ENCODE results near the gene IFRD2.
"Not testable (repeated sequence)": the region's sequence is repeated elsewhere in the genome, so short reads cannot be mapped to it uniquely, and the experiment has no call there.

Gene IFRD2

DNA sequence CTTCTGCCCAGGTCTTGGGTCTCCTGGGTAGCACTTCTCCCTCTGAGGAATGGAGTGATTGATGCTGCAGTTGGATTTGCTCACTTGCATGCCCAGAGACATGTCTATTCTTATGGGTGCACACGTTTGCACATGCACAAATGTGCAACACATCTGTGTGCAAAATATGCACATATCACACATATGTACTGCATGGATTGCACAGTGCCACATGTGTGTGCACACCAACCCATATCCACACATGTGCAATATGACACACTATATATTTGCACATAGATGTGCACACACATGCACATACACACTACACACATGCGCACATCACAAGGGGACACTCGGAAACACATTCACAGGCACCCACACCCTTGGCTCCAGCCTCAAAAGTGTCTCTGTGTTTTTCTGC is 24.0 kb downstream of the IFRD2 start:
- Histone ChIP-seq H3K4me1 (ENCODE audit: insufficient read depth, low read length) (peaks cover 60% of the 10 kb centered on the region), H3K36me3 (ENCODE audit: insufficient read depth, low read length) (no peaks in the 10 kb centered on the region)

DNA sequence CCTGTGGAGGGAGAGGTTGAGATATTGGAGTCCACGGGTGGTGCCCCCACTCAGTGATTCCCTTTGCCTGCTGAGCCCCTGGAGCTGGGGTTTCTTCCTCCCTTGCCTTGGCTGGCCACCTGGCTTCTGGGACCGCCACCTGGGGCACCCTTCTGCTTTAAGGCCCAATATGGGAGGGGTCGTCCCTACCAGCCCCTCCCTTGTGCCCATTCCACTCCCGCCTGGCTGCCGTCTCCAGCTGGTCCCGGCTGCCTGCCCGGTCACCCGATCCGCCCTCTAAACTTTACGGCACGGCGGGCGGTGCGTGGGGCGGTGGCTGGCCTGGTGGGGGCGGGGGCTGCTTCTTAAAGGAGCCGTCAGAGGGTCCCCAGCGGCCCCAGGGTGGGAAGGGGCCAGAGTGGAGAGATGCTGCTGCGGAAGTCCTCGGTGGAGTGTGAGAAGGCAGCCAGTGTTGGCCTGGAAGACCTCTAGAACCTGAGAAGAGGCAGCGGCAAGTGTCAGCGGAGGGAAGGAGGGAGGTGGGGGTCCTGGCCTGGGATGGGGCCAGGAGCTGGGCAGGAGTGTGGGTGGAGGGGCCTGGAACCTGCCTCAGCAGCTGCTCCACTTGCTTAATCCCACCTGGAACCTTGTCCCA is 24.8 kb downstream of the IFRD2 start:
- Histone ChIP-seq H3K36me3 (ENCODE audit: insufficient read depth, low read length) (no peaks in the 10 kb centered on the region), H3K27me3 (ENCODE audit: insufficient read depth, low read length) (no peaks in the 10 kb centered on the region), H3K4me1 (ENCODE audit: insufficient read depth, low read length) (peaks cover 58% of the 10 kb centered on the region), H3K4me3 (ENCODE audit: low read length) (no peak overlapping the region), H3K9me3 (ENCODE audit: low read length) (no peaks in the 10 kb centered on the region), H2AFZ (ENCODE audit: low read depth, low read length) (no peak overlapping the region)

More for the DNA sequence above, 24.0 kb downstream of the IFRD2 start:
- H3K4me3 ChIP-seq (ENCODE audit: low read length) = no peak overlapping the region
- no peaks in the 10 kb centered on the region for H3K27me3 ChIP-seq (ENCODE audit: insufficient read depth, low read length)
- no peaks in the 10 kb centered on the region for H3K9me3 ChIP-seq (ENCODE audit: low read length)
- no peak overlapping the region for H2AFZ ChIP-seq (ENCODE audit: low read depth, low read length)

- Histone ChIP-seq H3K4me3 (ENCODE audit: low read length) (no peak overlapping the region), H3K9me3 (ENCODE audit: low read length) (no peaks in the 10 kb centered on the region), H3K27me3 (ENCODE audit: insufficient read depth, low read length) (no peaks in the 10 kb centered on the region), H3K4me1 (ENCODE audit: insufficient read depth, low read length) (peaks cover 58% of the 10 kb centered on the region), H2AFZ (ENCODE audit: low read depth, low read length) (no peak overlapping the region), H3K36me3 (ENCODE audit: insufficient read depth, low read length) (no peaks in the 10 kb centered on the region)
These were observed 25.4 kb downstream of the IFRD2 start for GRCh38 chr3:50266836-50267235.

GRCh38 chr3:50266017-50266416 is 26.2 kb downstream of the IFRD2 start:
- Histone ChIP-seq H2AFZ (ENCODE audit: low read depth, low read length) (no peak overlapping the region), H3K27me3 (ENCODE audit: insufficient read depth, low read length) (no peaks in the 10 kb centered on the region), H3K36me3 (ENCODE audit: insufficient read depth, low read length) (no peaks in the 10 kb centered on the region), H3K4me3 (ENCODE audit: low read length) (no peak overlapping the region), H3K4me1 (ENCODE audit: insufficient read depth, low read length) (peaks cover 63% of the 10 kb centered on the region), H3K9me3 (ENCODE audit: low read length) (no peaks in the 10 kb centered on the region)

GRCh38 chr3:50265571-50265970 is 26.7 kb downstream of the IFRD2 start:
- Histone ChIP-seq H3K36me3 (ENCODE audit: insufficient read depth, low read length) (no peaks in the 10 kb centered on the region), H3K4me3 (ENCODE audit: low read length) (no peak overlapping the region), H3K4me1 (ENCODE audit: insufficient read depth, low read length) (peaks cover 67% of the 10 kb centered on the region), H2AFZ (ENCODE audit: low read depth, low read length) (no peak overlapping the region), H3K9me3 (ENCODE audit: low read length) (no peaks in the 10 kb centered on the region), H3K27me3 (ENCODE audit: insufficient read depth, low read length) (no peaks in the 10 kb centered on the region)

GRCh38 chr3:50264964-50265485 is 27.2 kb downstream of the IFRD2 start:
- H3K4me3 ChIP-seq (ENCODE audit: low read length) = no peak overlapping the region
- H3K9me3 ChIP-seq (ENCODE audit: low read length) = no peaks in the 10 kb centered on the region
- no peak overlapping the region for H2AFZ ChIP-seq (ENCODE audit: low read depth, low read length)
- H3K4me1 ChIP-seq (ENCODE audit: insufficient read depth, low read length) = peaks cover 71% of the 10 kb centered on the region
- H3K27me3 ChIP-seq (ENCODE audit: insufficient read depth, low read length) = no peaks in the 10 kb centered on the region
- no peaks in the 10 kb centered on the region for H3K36me3 ChIP-seq (ENCODE audit: insufficient read depth, low read length)

DNA sequence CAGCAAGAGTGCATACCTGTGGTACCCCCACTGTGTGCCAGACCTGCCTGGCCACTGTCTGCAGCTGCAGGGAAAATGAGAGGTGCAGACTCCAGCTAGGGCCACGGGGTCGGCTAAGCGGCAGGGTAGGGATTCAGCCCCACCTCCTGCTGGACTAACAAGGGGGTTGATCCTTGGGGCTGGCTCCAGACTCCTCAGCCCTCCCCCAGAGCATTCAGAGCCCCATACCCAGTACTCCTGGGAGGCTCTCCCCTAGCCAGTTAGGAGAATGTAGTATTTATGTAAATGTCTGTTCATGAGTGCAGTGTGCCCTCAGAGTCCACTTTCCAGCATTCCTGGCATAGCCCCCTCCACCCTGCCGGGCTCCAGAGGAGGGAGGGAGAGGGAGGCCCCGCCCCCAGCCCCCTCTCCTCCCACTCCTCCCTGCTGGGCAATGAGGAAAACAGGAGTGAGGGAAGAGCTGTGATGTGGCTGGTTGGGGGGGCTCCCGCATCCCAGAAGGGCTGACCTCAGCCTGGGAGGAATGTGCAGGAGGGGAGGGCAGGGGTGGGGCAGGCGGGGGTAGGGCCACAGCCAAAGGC is 27.8 kb downstream of the IFRD2 start:
- Histone ChIP-seq H3K27me3 (ENCODE audit: insufficient read depth, low read length) (no peaks in the 10 kb centered on the region), H3K4me3 (ENCODE audit: low read length) (no peak overlapping the region), H3K36me3 (ENCODE audit: insufficient read depth, low read length) (peaks cover 1% of the 10 kb centered on the region), H3K9me3 (ENCODE audit: low read length) (no peaks in the 10 kb centered on the region), H2AFZ (ENCODE audit: low read depth, low read length) (no peak overlapping the region), H3K4me1 (ENCODE audit: insufficient read depth, low read length) (peaks cover 71% of the 10 kb centered on the region)

GRCh38 chr3:50263478-50264382 is 28.5 kb downstream of the IFRD2 start:
- no peak overlapping the region for H2AFZ ChIP-seq (ENCODE audit: low read depth, low read length)
- no peaks in the 10 kb centered on the region for H3K27me3 ChIP-seq (ENCODE audit: insufficient read depth, low read length)
- H3K4me1 ChIP-seq (ENCODE audit: insufficient read depth, low read length) = peaks cover 70% of the 10 kb centered on the region
- H3K4me3 ChIP-seq (ENCODE audit: low read length) = no peak overlapping the region
- H3K36me3 ChIP-seq (ENCODE audit: insufficient read depth, low read length) = peaks cover 2% of the 10 kb centered on the region
- no peaks in the 10 kb centered on the region for H3K9me3 ChIP-seq (ENCODE audit: low read length)

- Histone ChIP-seq H2AFZ (ENCODE audit: low read depth, low read length) (no peak overlapping the region), H3K4me3 (ENCODE audit: low read length) (no peak overlapping the region), H3K4me1 (ENCODE audit: insufficient read depth, low read length) (peaks cover 71% of the 10 kb centered on the region), H3K27me3 (ENCODE audit: insufficient read depth, low read length) (no peaks in the 10 kb centered on the region), H3K36me3 (ENCODE audit: insufficient read depth, low read length) (peaks cover 6% of the 10 kb centered on the region), H3K9me3 (ENCODE audit: low read length) (no peaks in the 10 kb centered on the region)
These were observed 29.5 kb downstream of the IFRD2 start for GRCh38 chr3:50262778-50263177.

DNA sequence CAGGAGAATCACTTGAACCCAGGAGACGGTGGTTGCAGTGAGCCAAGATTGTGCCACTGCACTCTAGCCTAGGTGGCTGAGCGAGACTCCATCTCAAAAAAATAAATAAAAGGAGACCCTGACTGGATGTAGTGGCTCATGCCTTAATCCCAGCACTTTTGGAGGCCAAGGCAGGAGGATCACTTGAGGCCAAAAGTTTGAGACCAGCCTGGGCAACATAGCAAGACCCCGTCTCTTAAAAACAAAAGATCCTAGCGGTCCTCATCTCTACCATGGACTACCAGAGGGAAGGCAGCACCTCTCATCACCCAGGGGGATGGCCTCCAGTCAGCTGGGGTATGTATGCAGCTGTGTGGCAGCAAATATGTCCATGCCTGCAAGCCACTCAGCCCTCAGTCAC is 30.0 kb downstream of the IFRD2 start:
- H3K4me3 ChIP-seq (ENCODE audit: low read length); H3K9me3 ChIP-seq (ENCODE audit: low read length); H3K27me3 ChIP-seq (ENCODE audit: insufficient read depth, low read length); H2AFZ ChIP-seq (ENCODE audit: low read depth, low read length): not testable (repeated sequence)
- H3K36me3 ChIP-seq (ENCODE audit: insufficient read depth, low read length) = peaks cover 11% of the 10 kb centered on the region
- peaks cover 71% of the 10 kb centered on the region for H3K4me1 ChIP-seq (ENCODE audit: insufficient read depth, low read length)

- peaks cover 18% of the 10 kb centered on the region for H3K36me3 ChIP-seq (ENCODE audit: insufficient read depth, low read length)
- no peaks in the 10 kb centered on the region for H3K9me3 ChIP-seq (ENCODE audit: low read length)
- no peak overlapping the region for H2AFZ ChIP-seq (ENCODE audit: low read depth, low read length)
- H3K4me3 ChIP-seq (ENCODE audit: low read length) = no peak overlapping the region
- no peaks in the 10 kb centered on the region for H3K27me3 ChIP-seq (ENCODE audit: insufficient read depth, low read length)
- H3K4me1 ChIP-seq (ENCODE audit: insufficient read depth, low read length) = peaks cover 66% of the 10 kb centered on the region
These were observed 30.7 kb downstream of the IFRD2 start for GRCh38 chr3:50261505-50261904.

- H3K4me3 ChIP-seq (ENCODE audit: low read length) = no peak overlapping the region
- no peaks in the 10 kb centered on the region for H3K9me3 ChIP-seq (ENCODE audit: low read length)
- no peak overlapping the region for H2AFZ ChIP-seq (ENCODE audit: low read depth, low read length)
- H3K4me1 ChIP-seq (ENCODE audit: insufficient read depth, low read length) = peaks cover 66% of the 10 kb centered on the region
- peaks cover 23% of the 10 kb centered on the region for H3K36me3 ChIP-seq (ENCODE audit: insufficient read depth, low read length)
- no peaks in the 10 kb centered on the region for H3K27me3 ChIP-seq (ENCODE audit: insufficient read depth, low read length)
These were observed 31.2 kb downstream of the IFRD2 start for GRCh38 chr3:50260942-50261441.

All from neuron (in vitro differentiated cells).